H1 (cell line): Measurements from ENCODE around the gene METTL14. TPM values are rescaled to one million over a fixed set of nuclear protein-coding genes. Genes with fewer than 3 reads are reported as not detected.

ENCODE experiments used
- CTCF ChIA-PET: fragments of 300-600 bp; sonication (Branson Sonifier 250); formaldehyde crosslinking; loops from one replicate; lab custom pipeline; 2021; ENCODE audit not compliant: partially characterized antibody; lab: Charles Lee
- POLR2A ChIA-PET: fragments of 300-600 bp; sonication (Branson Sonifier 250); formaldehyde crosslinking; loops from one replicate; lab custom pipeline; 2021; ENCODE audit warnings: inconsistent platforms; ENCODE audit not compliant: partially characterized antibody; lab: Charles Lee
- DNase-seq, 2 experiments: peaks; one replicate each; pipeline versions ENCODE4 v3.0.0 to v3.0.0-alpha.2; 2010 to 2022; ENCODE audit warnings: low spot score in 2 of 2, low read depth in 1 of 2, mixed read lengths in 1 of 2
- FAIRE-seq: peaks from 2 replicates; lab custom pipeline; 2011; peaks lifted over from hg19 to GRCh38; lab: Jason Lieb, UNC
- H2AFZ ChIP-seq: 2 replicates; pipeline ENCODE4 v1.8.1; 2012; ENCODE audit warnings: low read length, inconsistent platforms
- H2AK5ac ChIP-seq: 2 replicates; pipeline ENCODE4 v1.6.1; 2013; ENCODE audit warnings: low read depth, low read length
- H2BK120ac ChIP-seq: replicated peaks from 2 replicates; pipeline ENCODE3; 2013; ENCODE audit warnings: low read depth, low read length, inconsistent platforms
- H2BK12ac ChIP-seq: 2 replicates; pipeline ENCODE4 v1.6.1; 2013; ENCODE audit warnings: low read depth, low read length
- H2BK15ac ChIP-seq: 2 replicates; pipeline ENCODE4 v1.6.1; 2013; ENCODE audit warnings: low read length
- H2BK20ac ChIP-seq: 2 replicates; pipeline ENCODE4 v1.6.1; 2013; ENCODE audit warnings: low read length
- H2BK5ac ChIP-seq: 2 replicates; pipeline ENCODE4 v1.6.1; 2013; ENCODE audit warnings: low read depth, low read length
- H3K14ac ChIP-seq: 2 replicates; pipeline ENCODE4 v1.6.1; 2013; ENCODE audit warnings: inconsistent platforms; ENCODE audit not compliant: insufficient read length
- H3K18ac ChIP-seq: 2 replicates; pipeline ENCODE4 v1.6.1; 2013; ENCODE audit warnings: low read length; ENCODE audit errors: extremely low read depth
- H3K23ac ChIP-seq: 2 replicates; pipeline ENCODE4 v1.6.1; 2013; ENCODE audit warnings: inconsistent platforms; ENCODE audit not compliant: insufficient read length
- H3K23me2 ChIP-seq: 2 replicates; pipeline ENCODE4 v1.6.1; 2013; ENCODE audit warnings: low read depth, low read length
- H3K27ac ChIP-seq: 2 replicates; pipeline ENCODE4 v1.6.1; 2011; ENCODE audit warnings: low read depth, low read length, inconsistent platforms
- H3K27me3 ChIP-seq, 4 experiments: replicated peaks in 1 of 4; 1 replicate in 1 of 4; 2 replicates in 3 of 4; pipeline versions ENCODE4 v1.6.1 to v1.8.1; 2011 to 2013; ENCODE audit warnings: low read length in 3 of 4, mild to moderate bottlenecking in 3 of 4, inconsistent platforms in 2 of 4, mixed read lengths in 2 of 4, moderate library complexity in 1 of 4; ENCODE audit not compliant: control insufficient read depth in 3 of 4, insufficient read depth in 3 of 4; ENCODE audit errors: extremely low read depth in 1 of 4
- H3K36me3 ChIP-seq, 4 experiments: 2 replicates each; pipeline versions ENCODE4 v1.6.1 to v1.8.1; 2011 to 2013; ENCODE audit warnings: mild to moderate bottlenecking in 4 of 4, low read length in 3 of 4, moderate library complexity in 2 of 4, control low read depth in 1 of 4, inconsistent platforms in 1 of 4; ENCODE audit not compliant: insufficient read depth in 4 of 4, control insufficient read depth in 2 of 4
- H3K4ac ChIP-seq: replicated peaks from 2 replicates; pipeline ENCODE3; 2013; ENCODE audit warnings: low read length, low read depth, mixed read lengths, inconsistent platforms; ENCODE audit not compliant: insufficient read length
- H3K4me1 ChIP-seq, 4 experiments: replicated peaks in 1 of 4; 1 replicate in 1 of 4; 2 replicates in 3 of 4; pipeline versions ENCODE4 v1.6.1 to v1.8.1; 2011 to 2013; ENCODE audit warnings: low read length in 3 of 4, inconsistent platforms in 2 of 4, mixed read lengths in 1 of 4; ENCODE audit not compliant: insufficient read depth in 4 of 4, control insufficient read depth in 3 of 4
- H3K4me2 ChIP-seq, 2 experiments: 2 replicates each; pipeline versions ENCODE4 v1.6.1 to v1.8.1; 2011 to 2013; ENCODE audit warnings: low read depth in 2 of 2, low read length in 2 of 2, control low read depth in 1 of 2, inconsistent platforms in 1 of 2, mild to moderate bottlenecking in 1 of 2; ENCODE audit not compliant: insufficient read depth in 1 of 2
- H3K4me3 ChIP-seq, 4 experiments: fragments of 200-600, 300-600 bp in 1 of 4; sonication (generic), shearing (Covaris generic), sonication (Bioruptor Twin) in 1 of 4; 2 replicates each; pipeline versions ENCODE4 v1.5.1 to v1.8.1; 2011 to 2016; ENCODE audit warnings: low read length in 4 of 4, low read depth in 3 of 4, control low read depth in 2 of 4, inconsistent platforms in 2 of 4, mild to moderate bottlenecking in 2 of 4, mixed read lengths in 1 of 4, moderate library complexity in 1 of 4; ENCODE audit not compliant: insufficient read depth in 2 of 4; ENCODE audit errors: extremely low read depth in 1 of 4
- H3K56ac ChIP-seq: replicated peaks from 2 replicates; pipeline ENCODE3; 2013; ENCODE audit warnings: low read depth, mild to moderate bottlenecking, mixed read lengths, low read length, inconsistent platforms; ENCODE audit not compliant: insufficient read length
- H3K79me1 ChIP-seq: 2 replicates; pipeline ENCODE4 v1.6.1; 2013; ENCODE audit warnings: low read depth, low read length, control low read depth
- H3K79me2 ChIP-seq, 2 experiments: 2 replicates each; pipeline versions ENCODE4 v1.6.1 to v1.8.1; 2012 to 2013; ENCODE audit warnings: low read length in 2 of 2, mild to moderate bottlenecking in 2 of 2, inconsistent platforms in 1 of 2; ENCODE audit not compliant: insufficient read depth in 2 of 2, control insufficient read depth in 1 of 2
- H3K9ac ChIP-seq, 4 experiments: replicated peaks in 1 of 4; 1 replicate in 1 of 4; 2 replicates in 3 of 4; pipeline versions ENCODE4 v1.6.1 to v1.8.1; 2011 to 2013; ENCODE audit warnings: low read depth in 3 of 4, low read length in 3 of 4, control low read depth in 2 of 4, mild to moderate bottlenecking in 2 of 4, moderate library complexity in 2 of 4, inconsistent platforms in 1 of 4; ENCODE audit errors: extremely low read depth in 1 of 4
- H3K9me3 ChIP-seq, 2 experiments: 2 replicates each; pipeline versions ENCODE4 v1.6.1 to v1.8.1; 2012 to 2013; ENCODE audit warnings: mild to moderate bottlenecking in 2 of 2, moderate library complexity in 2 of 2, control low read depth in 1 of 2, inconsistent platforms in 1 of 2, low read depth in 1 of 2, low read length in 1 of 2, mixed read lengths in 1 of 2; ENCODE audit not compliant: insufficient read depth in 2 of 2
- H4K20me1 ChIP-seq, 2 experiments: replicated peaks in 1 of 2; 2 replicates each; pipeline versions ENCODE3 to v1.8.1; 2011 to 2013; ENCODE audit warnings: inconsistent platforms in 2 of 2, low read length in 2 of 2, mild to moderate bottlenecking in 1 of 2; ENCODE audit not compliant: insufficient read depth in 2 of 2, control insufficient read depth in 1 of 2
- H4K5ac ChIP-seq: 2 replicates; pipeline ENCODE4 v1.6.1; 2013; ENCODE audit warnings: low read length, low read depth, mixed read lengths, inconsistent platforms; ENCODE audit not compliant: insufficient read length
- H4K8ac ChIP-seq: 2 replicates; pipeline ENCODE4 v1.8.0; 2013; ENCODE audit warnings: mild to moderate bottlenecking, moderate library complexity, low read length, inconsistent platforms; ENCODE audit not compliant: insufficient read depth; ENCODE audit errors: extremely low read depth
- H4K91ac ChIP-seq: replicated peaks from 2 replicates; pipeline ENCODE3; 2013; ENCODE audit warnings: low read length, mixed read lengths, inconsistent platforms; ENCODE audit not compliant: insufficient read length
- ASH2L ChIP-seq: fragments of 200-600, 300-600 bp; sonication (generic); IDR thresholded peaks from one replicate; pipeline ENCODE4 v1.7.1; 2017; ENCODE audit warnings: low read length
- ATF3 ChIP-seq: IDR thresholded peaks from 2 replicates; pipeline ENCODE4 v1.6.1; 2011; ENCODE audit warnings: low read depth, mild to moderate bottlenecking, low read length; ENCODE audit not compliant: insufficient read depth
- CBX8 ChIP-seq: fragments of 300-800, 300-1000 bp; sonication (generic); IDR thresholded peaks from 2 replicates; pipeline ENCODE4 v1.7.1; 2016; ENCODE audit warnings: low read depth, low read length, borderline replicate concordance
- SIX5 ChIP-seq: IDR thresholded peaks from 2 replicates; pipeline ENCODE4 v1.6.1; 2011; ENCODE audit warnings: mild to moderate bottlenecking, low read depth, low read length
- SP1 ChIP-seq: IDR thresholded peaks from 2 replicates; pipeline ENCODE4 v1.6.1; 2011; ENCODE audit warnings: low read depth, low read length
- SP2 ChIP-seq: IDR thresholded peaks from 2 replicates; pipeline ENCODE4 v1.6.1; 2012; ENCODE audit warnings: mild to moderate bottlenecking, low read length, inconsistent platforms
- SRF ChIP-seq: IDR thresholded peaks from 2 replicates; pipeline ENCODE4 v1.6.1; 2011; ENCODE audit warnings: mild to moderate bottlenecking, low read depth, low read length, moderate library complexity
- TAF7 ChIP-seq: optimal IDR thresholded peaks from 2 replicates; pipeline ENCODE3; 2011; ENCODE audit warnings: low read depth, mild to moderate bottlenecking, inconsistent platforms, low read length, moderate library complexity, borderline replicate concordance
- ZNF274 ChIP-seq: IDR thresholded peaks from 2 replicates; pipeline ENCODE4 v1.7.0; 2012; ENCODE audit warnings: low read length, borderline replicate concordance; ENCODE audit errors: extremely low read depth
- WGBS, 2 experiments: shearing (Covaris generic) in 1 of 2; methylation state at CpG; one replicate each; pipeline versions ENCODE4 v1.1.6 to v1.1.7; 2013 to 2015; ENCODE audit warnings: low lambda C conversion rate in 2 of 2, mixed read lengths in 2 of 2, inconsistent platforms in 1 of 2, low coverage in 1 of 2, missing lambda C conversion rate in 1 of 2; ENCODE audit not compliant: insufficient replicate concordance in 2 of 2, insufficient coverage in 1 of 2, insufficient read length in 1 of 2; ENCODE audit errors: extremely low coverage in 1 of 2, missing lambda C conversion rate in 1 of 2; 5-methylcytosine and 5-hydroxymethylcytosine counted together
- polyA plus RNA-seq, 7 experiments: library from polyadenylated mRNA; depleted of rRNA in 3 of 7; stranded (reverse) in 5 of 7; unstranded in 2 of 7; fragments of >200 nt in 5 of 7; fragments of 200-250 nt in 2 of 7; gene quantifications; 1 replicate in 5 of 7; 2 replicates in 1 of 7; 4 replicates in 1 of 7; pipeline versions ENCODE4 v1.2.1 to v1.2.3, GENCODE V29; 2011 to 2013; ENCODE audit warnings: missing spikeins in 2 of 7, mixed read lengths in 2 of 7
- total RNA-seq: library from RNA; stranded (reverse); fragmentation: NEBNext Ultra II Directional; extraction: Animal tissue kit (Norgen Biotek cat#: 25700); gene quantifications from 2 replicates; pipeline ENCODE4 v1.2.1, GENCODE V29; 2021
- TF ChIP-seq, protein P1 (sequence below): IDR thresholded peaks from 2 replicates; pipeline ENCODE4 v1.6.1; 2012; ENCODE audit warnings: inconsistent platforms
- TF ChIP-seq, protein P2 (sequence below): IDR thresholded peaks from 2 replicates; pipeline ENCODE4 v1.6.1; 2012; ENCODE audit warnings: low read length, inconsistent platforms

The METTL14 gene
- total and polyA plus RNA-seq, 2 of the 8 experiments (the other 6 are each of a cell fraction or from before 2014, with no cell fraction given) = 8.8 to 57.3 TPM

- Histone ChIP-seq H4K5ac (no peak overlapping the region), H3K79me2 (no peaks in the 10 kb centered on the region), H3K9ac (no peak overlapping the region), H2BK120ac (no peak overlapping the region), H3K4me3 (no peak overlapping the region), H3K23ac (no peak overlapping the region), H3K4me1 (no peaks in the 10 kb centered on the region), H3K18ac (no peak overlapping the region), H3K4me2 (no peak overlapping the region), H2AFZ (no peak overlapping the region), H3K27ac (no peak overlapping the region), H3K23me2 (no peaks in the 10 kb centered on the region), H3K36me3 (peaks cover 17 to 59% (median 45%) of the 10 kb centered on the region in 4 experiments), H2BK5ac (no peak overlapping the region), H2BK12ac (no peak overlapping the region), H4K20me1 (no peaks in the 10 kb centered on the region), H3K79me1 (no peaks in the 10 kb centered on the region), H3K14ac (no peak overlapping the region), H3K56ac (no peak overlapping the region), H2AK5ac (no peak overlapping the region), H4K8ac (no peak overlapping the region), H3K27me3 (no peaks in the 10 kb centered on the region), H3K9me3 (no peaks in the 10 kb centered on the region), H3K4ac (no peak overlapping the region), H2BK20ac (no peak overlapping the region), H4K91ac (no peak overlapping the region), H2BK15ac (no peak overlapping the region)
- CTCF ChIA-PET = interaction anchor here (0.8 to 1.9 kb wide), 14 partner anchors 9 to 240 kb away, joined by 3 to 7 read pairs (median 4); no protein-coding TSS in a partner anchor
- 91% methylated on average over 6 of the region's 6 CpGs; no CpG with 5 or more reads in 1 of the 2 experiments for WGBS, 2 experiments
- DNase-seq (no peak), FAIRE-seq (no peak)
- POLR2A ChIA-PET = no interaction called here
- TF ChIP-seq SIX5 (no peak), ATF3 (no peak), SRF (no peak), SP2 (no peak), TAF7 (no peak), SP1 (no peak), ZNF274 (no peak), ASH2L (no peak), CBX8 (no peak)
- TF ChIP-seq, protein P1, sequence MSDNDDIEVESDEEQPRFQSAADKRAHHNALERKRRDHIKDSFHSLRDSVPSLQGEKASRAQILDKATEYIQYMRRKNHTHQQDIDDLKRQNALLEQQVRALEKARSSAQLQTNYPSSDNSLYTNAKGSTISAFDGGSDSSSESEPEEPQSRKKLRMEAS = no peak
- TF ChIP-seq, protein P2, sequence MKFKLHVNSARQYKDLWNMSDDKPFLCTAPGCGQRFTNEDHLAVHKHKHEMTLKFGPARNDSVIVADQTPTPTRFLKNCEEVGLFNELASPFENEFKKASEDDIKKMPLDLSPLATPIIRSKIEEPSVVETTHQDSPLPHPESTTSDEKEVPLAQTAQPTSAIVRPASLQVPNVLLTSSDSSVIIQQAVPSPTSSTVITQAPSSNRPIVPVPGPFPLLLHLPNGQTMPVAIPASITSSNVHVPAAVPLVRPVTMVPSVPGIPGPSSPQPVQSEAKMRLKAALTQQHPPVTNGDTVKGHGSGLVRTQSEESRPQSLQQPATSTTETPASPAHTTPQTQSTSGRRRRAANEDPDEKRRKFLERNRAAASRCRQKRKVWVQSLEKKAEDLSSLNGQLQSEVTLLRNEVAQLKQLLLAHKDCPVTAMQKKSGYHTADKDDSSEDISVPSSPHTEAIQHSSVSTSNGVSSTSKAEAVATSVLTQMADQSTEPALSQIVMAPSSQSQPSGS = no peak
Observed at GRCh38 chr4:118741301-118741855, 56.2 kb downstream of the METTL14 start.
